ENCODE results near the gene PLOD1. TPM values are rescaled to one million over a fixed set of nuclear protein-coding genes. Genes with fewer than 3 reads are reported as not detected.

The PLOD1 gene
- 10 to 100 TPM; 80.2 to 95.9 TPM for total RNA-seq
- polyA plus RNA-seq = 10 to 100 TPM; 28.9 to 60.0 TPM
- long read RNA-seq, donor 1, transcript PLOD1-201 (19 exons, 2,940 nt) = major isoform, 194 of 300 reads
- long read RNA-seq, donor 1, partial matches to known transcripts = 90 of 300 reads
- long read RNA-seq, donor 1, other reads (novel, unspliced or antisense) = 14 of 300 reads
- long read RNA-seq, donor 2, transcript PLOD1-201 (19 exons, 2,940 nt) = major isoform, 32 of 75 reads
- long read RNA-seq, donor 2, partial matches to known transcripts = 35 of 75 reads
- long read RNA-seq, donor 2, other reads (novel, unspliced or antisense) = 6 of 75 reads

GRCh38 chr1:11934302-11935056, at the start of gene PLOD1:
PLOD1 (plus strand) TSS chr1:11934717; CDS start chr1:11934780, 63 bp downstream.
- Histone ChIP-seq H3K4me1 (ENCODE audit: control insufficient read depth in 1 of 2, insufficient read depth in 2 of 2, low read length in 2 of 2) (peaks cover 0 to 2% of the 10 kb centered on the region in 2 donors), H3K9me3 (ENCODE audit: control insufficient read depth, low read length) (no peaks in the 10 kb centered on the region), H3K36me3 (ENCODE audit: control insufficient read depth in 1 of 2, insufficient read depth in 2 of 2, low read length in 1 of 2) (no peaks in the 10 kb centered on the region), H3K27ac (ENCODE audit: low read depth in 1 of 2, low read length in 2 of 2) (peak within 1 kb of the TSS in 1 of 2 donors; percentile 89), H3K27me3 (ENCODE audit: control insufficient read depth in 1 of 2, insufficient read depth in 2 of 2, low read length in 1 of 2) (no peaks in the 10 kb centered on the region), H3K4me3 (ENCODE audit: low read length in 2 of 2) (peak within 1 kb of the TSS; percentile 46 to 65)
- DNase-seq (peak; percentile 96 to 97), ATAC-seq (ENCODE audit: low FRiP score) (peak; percentile 96)
- intact Hi-C loops (cut with DNase I) = loop anchor here in 1 of 2 donors (5.0 kb wide), 1 partner anchor 48 kb away; the partner anchor contains the start of gene MFN2
- WGBS, 2 donors = 0 to 1% methylated on average over 54 to 55 of the region's 55 CpGs

GRCh38 chr1:11885916-11886315, 48.6 kb upstream of the PLOD1 start:
- intact Hi-C loops (cut with DNase I) = no loop called here
- H3K27ac ChIP-seq (ENCODE audit: low read depth in 1 of 2, low read length in 2 of 2) = no peak overlapping the region
- no peak overlapping the region for H3K4me3 ChIP-seq (ENCODE audit: low read length in 2 of 2)
- H3K36me3 ChIP-seq (ENCODE audit: control insufficient read depth in 1 of 2, insufficient read depth in 2 of 2, low read length in 1 of 2) = no peaks in the 10 kb centered on the region
- WGBS, 2 donors = 66 to 67% methylated on average over 6 of the region's 6 CpGs
- DNase-seq (no peak), ATAC-seq (ENCODE audit: low FRiP score) (no peak)
- H3K9me3 ChIP-seq (ENCODE audit: control insufficient read depth, low read length) = no peaks in the 10 kb centered on the region
- no peaks in the 10 kb centered on the region for H3K4me1 ChIP-seq (ENCODE audit: control insufficient read depth in 1 of 2, insufficient read depth in 2 of 2, low read length in 2 of 2)
- H3K27me3 ChIP-seq (ENCODE audit: control insufficient read depth in 1 of 2, insufficient read depth in 2 of 2, low read length in 1 of 2) = no peaks in the 10 kb centered on the region

GRCh38 chr1:11886986-11887665, 47.4 kb upstream of the PLOD1 start:
- no peaks in the 10 kb centered on the region for H3K36me3 ChIP-seq (ENCODE audit: control insufficient read depth in 1 of 2, insufficient read depth in 2 of 2, low read length in 1 of 2)
- DNase-seq = peak in 1 of 2 donors; percentile 57
- no peaks in the 10 kb centered on the region for H3K27me3 ChIP-seq (ENCODE audit: control insufficient read depth in 1 of 2, insufficient read depth in 2 of 2, low read length in 1 of 2)
- no peak overlapping the region for H3K4me3 ChIP-seq (ENCODE audit: low read length in 2 of 2)
- no peaks in the 10 kb centered on the region for H3K4me1 ChIP-seq (ENCODE audit: control insufficient read depth in 1 of 2, insufficient read depth in 2 of 2, low read length in 2 of 2)
- ATAC-seq (ENCODE audit: low FRiP score) = no peak
- WGBS, 2 donors = 79 to 83% methylated on average over 19 of the region's 19 CpGs
- no peaks in the 10 kb centered on the region for H3K9me3 ChIP-seq (ENCODE audit: control insufficient read depth, low read length)
- intact Hi-C loops (cut with DNase I) = no loop called here
- H3K27ac ChIP-seq (ENCODE audit: low read depth in 1 of 2, low read length in 2 of 2) = no peak overlapping the region

DNA sequence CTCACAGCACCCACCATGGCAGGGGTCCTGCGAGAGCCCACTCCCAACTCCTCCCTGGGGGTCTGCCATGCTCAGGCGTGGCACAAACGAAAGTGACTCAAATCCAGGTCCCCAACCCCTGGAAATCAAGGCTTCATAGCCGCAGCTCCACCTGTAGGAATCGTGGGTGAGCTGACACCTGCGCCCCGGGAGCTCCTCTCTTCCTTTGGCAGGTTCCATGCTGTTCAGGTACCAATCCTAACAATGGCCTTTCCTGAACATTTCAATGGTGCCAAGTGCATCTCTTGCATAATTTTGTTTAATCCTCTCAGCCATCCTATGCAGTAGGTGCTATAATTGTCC, 46.9 kb upstream of the PLOD1 start:
- Histone ChIP-seq H3K9me3 (ENCODE audit: control insufficient read depth, low read length) (no peaks in the 10 kb centered on the region), H3K27ac (ENCODE audit: low read depth in 1 of 2, low read length in 2 of 2) (no peak overlapping the region), H3K4me3 (ENCODE audit: low read length in 2 of 2) (no peak overlapping the region), H3K27me3 (ENCODE audit: control insufficient read depth in 1 of 2, insufficient read depth in 2 of 2, low read length in 1 of 2) (no peaks in the 10 kb centered on the region), H3K4me1 (ENCODE audit: control insufficient read depth in 1 of 2, insufficient read depth in 2 of 2, low read length in 2 of 2) (no peaks in the 10 kb centered on the region), H3K36me3 (ENCODE audit: control insufficient read depth in 1 of 2, insufficient read depth in 2 of 2, low read length in 1 of 2) (no peaks in the 10 kb centered on the region)
- DNase-seq (no peak), ATAC-seq (ENCODE audit: low FRiP score) (no peak)
- intact Hi-C loops (cut with DNase I) = no loop called here
- WGBS, 2 donors = 78% methylated on average over 7 of the region's 7 CpGs

- no peak overlapping the region for H3K27ac ChIP-seq (ENCODE audit: low read depth in 1 of 2, low read length in 2 of 2)
- ATAC-seq (ENCODE audit: low FRiP score) (no peak), DNase-seq (no peak)
- H3K27me3 ChIP-seq (ENCODE audit: control insufficient read depth in 1 of 2, insufficient read depth in 2 of 2, low read length in 1 of 2) = no peaks in the 10 kb centered on the region
- no peaks in the 10 kb centered on the region for H3K36me3 ChIP-seq (ENCODE audit: control insufficient read depth in 1 of 2, insufficient read depth in 2 of 2, low read length in 1 of 2)
- 79 to 82% methylated on average over 15 of the region's 15 CpGs for WGBS, 2 donors
- H3K4me1 ChIP-seq (ENCODE audit: control insufficient read depth in 1 of 2, insufficient read depth in 2 of 2, low read length in 2 of 2) = no peaks in the 10 kb centered on the region
- intact Hi-C loops (cut with DNase I) = no loop called here
- H3K4me3 ChIP-seq (ENCODE audit: low read length in 2 of 2) = no peak overlapping the region
- H3K9me3 ChIP-seq (ENCODE audit: control insufficient read depth, low read length) = no peaks in the 10 kb centered on the region
These were observed 46.2 kb upstream of the PLOD1 start for GRCh38 chr1:11888206-11888876.

DNA sequence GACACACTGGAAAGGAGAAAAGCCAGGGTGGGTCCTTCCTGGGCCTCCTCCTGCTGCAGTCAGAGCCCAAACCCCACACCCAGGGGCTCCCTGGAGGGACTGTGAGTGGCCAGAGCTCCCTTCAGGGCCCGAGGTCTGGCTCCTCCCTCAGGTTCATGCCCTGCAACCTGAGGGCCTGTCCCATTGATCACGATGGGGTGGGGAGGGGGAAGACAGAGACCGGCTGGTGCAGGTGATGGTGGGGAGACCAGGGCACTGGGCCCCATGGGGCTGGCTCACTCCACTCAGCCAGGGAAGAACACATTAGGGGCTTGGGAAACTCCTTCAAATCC, 45.7 kb upstream of the PLOD1 start:
- no peaks in the 10 kb centered on the region for H3K4me1 ChIP-seq (ENCODE audit: control insufficient read depth in 1 of 2, insufficient read depth in 2 of 2, low read length in 2 of 2)
- ATAC-seq (ENCODE audit: low FRiP score) (no peak), DNase-seq (no peak)
- no peak overlapping the region for H3K27ac ChIP-seq (ENCODE audit: low read depth in 1 of 2, low read length in 2 of 2)
- 36 to 43% methylated on average over 3 of the region's 3 CpGs for WGBS, 2 donors
- intact Hi-C loops (cut with DNase I) = no loop called here
- H3K27me3 ChIP-seq (ENCODE audit: control insufficient read depth in 1 of 2, insufficient read depth in 2 of 2, low read length in 1 of 2) = no peaks in the 10 kb centered on the region
- no peaks in the 10 kb centered on the region for H3K36me3 ChIP-seq (ENCODE audit: control insufficient read depth in 1 of 2, insufficient read depth in 2 of 2, low read length in 1 of 2)
- H3K4me3 ChIP-seq (ENCODE audit: low read length in 2 of 2) = no peak overlapping the region
- no peaks in the 10 kb centered on the region for H3K9me3 ChIP-seq (ENCODE audit: control insufficient read depth, low read length)

- Histone ChIP-seq H3K27ac (ENCODE audit: low read depth in 1 of 2, low read length in 2 of 2) (no peak overlapping the region), H3K4me1 (ENCODE audit: control insufficient read depth in 1 of 2, insufficient read depth in 2 of 2, low read length in 2 of 2) (no peaks in the 10 kb centered on the region), H3K9me3 (ENCODE audit: control insufficient read depth, low read length) (no peaks in the 10 kb centered on the region), H3K4me3 (ENCODE audit: low read length in 2 of 2) (no peak overlapping the region), H3K36me3 (ENCODE audit: control insufficient read depth in 1 of 2, insufficient read depth in 2 of 2, low read length in 1 of 2) (no peaks in the 10 kb centered on the region), H3K27me3 (ENCODE audit: control insufficient read depth in 1 of 2, insufficient read depth in 2 of 2, low read length in 1 of 2) (no peaks in the 10 kb centered on the region)
- DNase-seq (no peak), ATAC-seq (ENCODE audit: low FRiP score) (no peak)
- WGBS, 2 donors = 78 to 84% methylated on average over 6 of the region's 6 CpGs
- intact Hi-C loops (cut with DNase I) = loop anchor here in 1 of 2 donors (5.0 kb wide), 1 partner anchor 54 kb away; no protein-coding TSS in a partner anchor
These were observed 42.9 kb upstream of the PLOD1 start for GRCh38 chr1:11891433-11892186.

- no peaks in the 10 kb centered on the region for H3K9me3 ChIP-seq (ENCODE audit: control insufficient read depth, low read length)
- H3K4me1 ChIP-seq (ENCODE audit: control insufficient read depth in 1 of 2, insufficient read depth in 2 of 2, low read length in 2 of 2) = no peaks in the 10 kb centered on the region
- no peaks in the 10 kb centered on the region for H3K27me3 ChIP-seq (ENCODE audit: control insufficient read depth in 1 of 2, insufficient read depth in 2 of 2, low read length in 1 of 2)
- no peaks in the 10 kb centered on the region for H3K36me3 ChIP-seq (ENCODE audit: control insufficient read depth in 1 of 2, insufficient read depth in 2 of 2, low read length in 1 of 2)
- H3K27ac ChIP-seq (ENCODE audit: low read depth in 1 of 2, low read length in 2 of 2) = no peak overlapping the region
- intact Hi-C loops (cut with DNase I) = loop anchor here (1.0 to 5.0 kb wide), 2 partner anchors 53 to 57 kb away; no protein-coding TSS in a partner anchor
- 1 to 2% methylated on average over 5 of the region's 5 CpGs for whole genome bisulfite sequencing, 2 donors
- H3K4me3 ChIP-seq (ENCODE audit: low read length in 2 of 2) = no peak overlapping the region
- no peak for ATAC-seq (ENCODE audit: low FRiP score)
- peak; percentile 66 to 88 for DNase-seq
These were observed 40.6 kb upstream of the PLOD1 start for GRCh38 chr1:11893907-11894251.

Data from aorta (tissue), 5 donors.